Liver (tissue), 9 donors: ENCODE data around the gene HNF4A. TPM values are rescaled to one million over a fixed set of nuclear protein-coding genes. Genes with fewer than 3 reads are reported as not detected.

Experiments
- DNase-seq: peaks from one replicate; pipeline ENCODE4 v3.0.0-alpha.2; 2017; ENCODE audit warnings: low spot score
- H3K27ac ChIP-seq, 2 donors: one replicate each; pipeline ENCODE4 v1.7.0; 2013; ENCODE audit warnings: inconsistent platforms in 2 of 2, low read length in 2 of 2, control low read depth in 1 of 2, low read depth in 1 of 2, mild to moderate bottlenecking in 1 of 2
- H3K27me3 ChIP-seq, 4 donors: one replicate each; pipeline versions ENCODE4 v1.6.1 to v1.7.0; 2013; ENCODE audit warnings: low read length in 3 of 4, inconsistent platforms in 1 of 4, mild to moderate bottlenecking in 1 of 4, moderate library complexity in 1 of 4; ENCODE audit not compliant: control insufficient read depth in 4 of 4, insufficient read depth in 4 of 4
- H3K36me3 ChIP-seq, 4 donors: one replicate each; pipeline versions ENCODE4 v1.6.1 to v1.7.0; 2013; ENCODE audit warnings: low read length in 3 of 4, mild to moderate bottlenecking in 3 of 4, low read depth in 1 of 4, moderate library complexity in 1 of 4; ENCODE audit not compliant: control insufficient read depth in 4 of 4, insufficient read depth in 3 of 4
- H3K4me1 ChIP-seq, 4 donors: one replicate each; pipeline versions ENCODE4 v1.6.1 to v1.7.0; 2013; ENCODE audit warnings: low read length in 3 of 4, mild to moderate bottlenecking in 3 of 4, moderate library complexity in 1 of 4; ENCODE audit not compliant: control insufficient read depth in 4 of 4, insufficient read depth in 4 of 4
- H3K4me3 ChIP-seq, 3 donors: one replicate each; pipeline versions ENCODE4 v1.6.1 to v1.7.0; 2013; ENCODE audit warnings: low read length in 3 of 3, control low read depth in 1 of 3, low read depth in 1 of 3, mild to moderate bottlenecking in 1 of 3
- H3K9ac ChIP-seq, 2 donors: one replicate each; pipeline ENCODE4 v1.7.0; 2013; ENCODE audit warnings: low read length in 2 of 2, mild to moderate bottlenecking in 2 of 2, moderate library complexity in 2 of 2, control low read depth in 1 of 2, low read depth in 1 of 2
- H3K9me3 ChIP-seq, 4 donors: one replicate each; pipeline versions ENCODE4 v1.6.1 to v1.7.0; 2013; ENCODE audit warnings: low read length in 3 of 4; ENCODE audit not compliant: control insufficient read depth in 4 of 4
- EGR1 ChIP-seq, 2 donors: IDR thresholded peaks; 2 replicates each; pipeline ENCODE4 v1.6.1; 2016 to 2018; ENCODE audit warnings: antibody characterized with exemption in 2 of 2, low read depth in 2 of 2
- FOXA1 ChIP-seq: IDR thresholded peaks from 2 replicates; pipeline ENCODE4 v1.6.1; 2016; ENCODE audit warnings: antibody characterized with exemption
- FOXA2 ChIP-seq: IDR thresholded peaks from 2 replicates; pipeline ENCODE4 v1.6.1; 2016; ENCODE audit warnings: antibody characterized with exemption
- GABPA ChIP-seq, 2 donors: IDR thresholded peaks in 1 of 2; conservative IDR thresholded peaks in 1 of 2; 2 replicates each; pipeline ENCODE4 v1.6.1; 2016; ENCODE audit warnings: antibody characterized with exemption in 2 of 2, mild to moderate bottlenecking in 1 of 2, moderate library complexity in 1 of 2
- HNF4A ChIP-seq, 2 donors: conservative IDR thresholded peaks; 2 replicates each; pipeline ENCODE4 v1.6.1; 2016; ENCODE audit warnings: antibody characterized with exemption in 2 of 2, mild to moderate bottlenecking in 2 of 2
- HNF4G ChIP-seq: IDR thresholded peaks from 2 replicates; pipeline ENCODE4 v1.6.1; 2016; ENCODE audit warnings: antibody characterized with exemption
- JUND ChIP-seq, 2 donors: IDR thresholded peaks; 2 replicates each; pipeline ENCODE4 v1.6.1; 2016; ENCODE audit warnings: antibody characterized with exemption in 2 of 2
- NR2F2 ChIP-seq: IDR thresholded peaks from 2 replicates; pipeline ENCODE4 v1.6.1; 2016; ENCODE audit warnings: antibody characterized with exemption
- RAD21 ChIP-seq, 2 donors: IDR thresholded peaks; 2 replicates each; pipeline ENCODE4 v1.6.1; 2016; ENCODE audit warnings: antibody characterized with exemption in 2 of 2, mild to moderate bottlenecking in 2 of 2
- REST ChIP-seq: IDR thresholded peaks from 2 replicates; pipeline ENCODE4 v1.6.1; 2016; ENCODE audit warnings: antibody characterized with exemption, mild to moderate bottlenecking
- RXRA ChIP-seq, 2 donors: IDR thresholded peaks; 2 replicates each; pipeline ENCODE4 v1.6.1; 2017 to 2018; ENCODE audit warnings: antibody characterized with exemption in 2 of 2, mild to moderate bottlenecking in 1 of 2
- SP1 ChIP-seq: IDR thresholded peaks from 2 replicates; pipeline ENCODE4 v1.6.1; 2018; ENCODE audit warnings: antibody characterized with exemption, mild to moderate bottlenecking
- TAF1 ChIP-seq: conservative IDR thresholded peaks from 2 replicates; pipeline ENCODE4 v1.6.1; 2016; ENCODE audit warnings: antibody characterized with exemption, mild to moderate bottlenecking
- YY1 ChIP-seq: IDR thresholded peaks from 2 replicates; pipeline ENCODE4 v1.6.1; 2016; ENCODE audit warnings: antibody characterized with exemption, mild to moderate bottlenecking
- WGBS: extraction: QIAGEN DNeasy Blood & Tissue Kit; methylation state at CpG from one replicate; pipeline ENCODE4 v1.1.7; 2013; 5-methylcytosine and 5-hydroxymethylcytosine counted together
- polyA plus RNA-seq, 2 donors: library from polyadenylated mRNA; stranded (reverse) in 1 of 2; unstranded in 1 of 2; fragments of 200-250 nt in 1 of 2; fragments of >200 nt in 1 of 2; fragmentation: Nextera tagmentation in 1 of 2; extraction: Ambion mirVana in 1 of 2; gene quantifications; one replicate each; pipeline versions ENCODE4 v1.2.1 to v1.2.3, GENCODE V29; 2013 to 2015
- total RNA-seq, 2 donors: library from RNA; depleted of rRNA; stranded (reverse); fragments of >200 nt; gene quantifications; one replicate each; pipeline ENCODE4 v1.2.3, GENCODE V29; 2014
- TF ChIP-seq, protein P1 (sequence below): IDR thresholded peaks from 2 replicates; pipeline ENCODE4 v1.6.1; 2016; ENCODE audit warnings: antibody characterized with exemption
- TF ChIP-seq, protein P2 (sequence below): fragments of 150-350 bp; IDR thresholded peaks from 2 replicates; pipeline ENCODE4 v1.5.1; 2017; ENCODE audit warnings: improper control_type of control experiment, low read depth, low read length; ENCODE audit not compliant: missing input control
- TF ChIP-seq, protein P3 (sequence below): IDR thresholded peaks from 2 replicates; pipeline ENCODE4 v1.6.1; 2016; ENCODE audit warnings: antibody characterized with exemption
- TF ChIP-seq, protein P4 (sequence below): IDR thresholded peaks from 2 replicates; pipeline ENCODE4 v1.6.1; 2016; ENCODE audit warnings: antibody characterized with exemption
- donor health status: healthy.
- donor health status: healthy.
- donor health status: healthy.
- donor health status: healthy.
- donor health status: healthy.

HNF4A gene
- total and polyA plus RNA-seq, 4 donors = 51.7 to 171 (median 86.0) TPM

DNA sequence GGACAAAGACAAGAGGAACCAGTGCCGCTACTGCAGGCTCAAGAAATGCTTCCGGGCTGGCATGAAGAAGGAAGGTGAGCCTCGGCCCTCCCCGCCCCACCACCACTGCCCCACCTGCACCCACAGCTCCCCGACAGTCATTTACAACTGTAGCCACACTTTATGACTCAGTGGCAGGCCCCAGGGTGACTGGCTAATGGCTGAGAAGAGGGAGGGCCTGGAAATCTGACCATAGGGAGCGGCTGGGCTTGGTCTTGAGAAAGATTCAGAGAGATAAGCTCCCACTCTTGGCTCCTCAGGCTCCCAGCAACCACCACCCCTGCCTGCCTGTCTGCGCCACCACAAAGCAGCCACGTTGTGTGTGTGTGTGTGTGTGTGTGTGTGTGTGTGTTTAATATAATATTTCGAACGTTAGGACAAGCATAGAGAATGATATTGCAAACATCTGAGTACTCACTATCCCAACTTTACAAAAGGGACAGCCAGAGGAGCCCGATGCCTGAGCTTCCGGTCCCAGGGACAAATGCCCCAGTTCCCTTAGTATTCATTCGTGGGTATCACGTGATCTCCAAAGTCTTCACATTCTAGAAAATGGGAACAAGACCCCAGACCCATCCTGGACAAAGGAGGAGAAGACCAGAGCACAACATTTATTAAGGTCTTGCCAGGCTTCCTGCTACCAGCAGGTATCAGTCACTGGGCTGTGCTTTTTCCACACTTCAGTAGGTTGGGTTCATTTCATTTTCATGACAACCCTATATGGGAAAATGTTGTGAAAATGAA is 52.1 kb downstream of the HNF4A start:
- H3K9me3 ChIP-seq = no peaks in the 10 kb centered on the region
- peak overlapping the region; percentile 91 to 93 for H3K27ac ChIP-seq
- peaks cover 24 to 90% (median 66%) of the 10 kb centered on the region in 4 donors for H3K4me1 ChIP-seq
- peak overlapping the region; percentile 12 to 52 for H3K9ac ChIP-seq
- peaks cover 5 to 16% (median 8%) of the 10 kb centered on the region in 4 donors for H3K36me3 ChIP-seq
- no peak for DNase-seq
- 57% methylated on average over 14 of the region's 14 CpGs for WGBS
- no peak overlapping the region for H3K4me3 ChIP-seq
- no peaks in the 10 kb centered on the region for H3K27me3 ChIP-seq
- TF ChIP-seq SP1 (no peak), HNF4G (no peak), RAD21 (IDR thresholded peaks at IDR 0.05) (no peak), REST (no peak), JUND (IDR thresholded peaks at IDR 0.05) (no peak), HNF4A (conservative IDR thresholded peaks at IDR 0.05) (no peak), YY1 (no peak)

GRCh38 chr20:44409132-44409600 is 53.7 kb downstream of the HNF4A start:
- TF ChIP-seq NR2F2 (no peak), GABPA (IDR thresholded peaks at IDR 0.05 in 1 of 2, conservative IDR thresholded peaks at IDR 0.05 in 1 of 2) (no peak), RXRA (IDR thresholded peaks at IDR 0.05) (no peak), EGR1 (IDR thresholded peaks at IDR 0.05; ENCODE audit: low read depth in 2 of 2) (no peak), YY1 (no peak), HNF4A (conservative IDR thresholded peaks at IDR 0.05) (no peak), SP1 (no peak), JUND (IDR thresholded peaks at IDR 0.05) (no peak), FOXA1 (no peak), REST (no peak), RAD21 (IDR thresholded peaks at IDR 0.05) (no peak), FOXA2 (no peak), TAF1 (no peak), HNF4G (no peak)
- TF ChIP-seq, protein P1, sequence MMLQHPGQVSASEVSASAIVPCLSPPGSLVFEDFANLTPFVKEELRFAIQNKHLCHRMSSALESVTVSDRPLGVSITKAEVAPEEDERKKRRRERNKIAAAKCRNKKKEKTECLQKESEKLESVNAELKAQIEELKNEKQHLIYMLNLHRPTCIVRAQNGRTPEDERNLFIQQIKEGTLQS = no peak
- TF ChIP-seq, protein P2, sequence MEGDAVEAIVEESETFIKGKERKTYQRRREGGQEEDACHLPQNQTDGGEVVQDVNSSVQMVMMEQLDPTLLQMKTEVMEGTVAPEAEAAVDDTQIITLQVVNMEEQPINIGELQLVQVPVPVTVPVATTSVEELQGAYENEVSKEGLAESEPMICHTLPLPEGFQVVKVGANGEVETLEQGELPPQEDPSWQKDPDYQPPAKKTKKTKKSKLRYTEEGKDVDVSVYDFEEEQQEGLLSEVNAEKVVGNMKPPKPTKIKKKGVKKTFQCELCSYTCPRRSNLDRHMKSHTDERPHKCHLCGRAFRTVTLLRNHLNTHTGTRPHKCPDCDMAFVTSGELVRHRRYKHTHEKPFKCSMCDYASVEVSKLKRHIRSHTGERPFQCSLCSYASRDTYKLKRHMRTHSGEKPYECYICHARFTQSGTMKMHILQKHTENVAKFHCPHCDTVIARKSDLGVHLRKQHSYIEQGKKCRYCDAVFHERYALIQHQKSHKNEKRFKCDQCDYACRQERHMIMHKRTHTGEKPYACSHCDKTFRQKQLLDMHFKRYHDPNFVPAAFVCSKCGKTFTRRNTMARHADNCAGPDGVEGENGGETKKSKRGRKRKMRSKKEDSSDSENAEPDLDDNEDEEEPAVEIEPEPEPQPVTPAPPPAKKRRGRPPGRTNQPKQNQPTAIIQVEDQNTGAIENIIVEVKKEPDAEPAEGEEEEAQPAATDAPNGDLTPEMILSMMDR = no peak
- TF ChIP-seq, protein P3, sequence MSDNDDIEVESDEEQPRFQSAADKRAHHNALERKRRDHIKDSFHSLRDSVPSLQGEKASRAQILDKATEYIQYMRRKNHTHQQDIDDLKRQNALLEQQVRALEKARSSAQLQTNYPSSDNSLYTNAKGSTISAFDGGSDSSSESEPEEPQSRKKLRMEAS = no peak
- TF ChIP-seq, protein P4, sequence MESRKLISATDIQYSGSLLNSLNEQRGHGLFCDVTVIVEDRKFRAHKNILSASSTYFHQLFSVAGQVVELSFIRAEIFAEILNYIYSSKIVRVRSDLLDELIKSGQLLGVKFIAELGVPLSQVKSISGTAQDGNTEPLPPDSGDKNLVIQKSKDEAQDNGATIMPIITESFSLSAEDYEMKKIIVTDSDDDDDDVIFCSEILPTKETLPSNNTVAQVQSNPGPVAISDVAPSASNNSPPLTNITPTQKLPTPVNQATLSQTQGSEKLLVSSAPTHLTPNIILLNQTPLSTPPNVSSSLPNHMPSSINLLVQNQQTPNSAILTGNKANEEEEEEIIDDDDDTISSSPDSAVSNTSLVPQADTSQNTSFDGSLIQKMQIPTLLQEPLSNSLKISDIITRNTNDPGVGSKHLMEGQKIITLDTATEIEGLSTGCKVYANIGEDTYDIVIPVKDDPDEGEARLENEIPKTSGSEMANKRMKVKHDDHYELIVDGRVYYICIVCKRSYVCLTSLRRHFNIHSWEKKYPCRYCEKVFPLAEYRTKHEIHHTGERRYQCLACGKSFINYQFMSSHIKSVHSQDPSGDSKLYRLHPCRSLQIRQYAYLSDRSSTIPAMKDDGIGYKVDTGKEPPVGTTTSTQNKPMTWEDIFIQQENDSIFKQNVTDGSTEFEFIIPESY = no peak
- peaks cover 6 to 27% (median 16%) of the 10 kb centered on the region in 4 donors for H3K36me3 ChIP-seq
- H3K9ac ChIP-seq = peak overlapping the region; percentile 39 to 71
- H3K27me3 ChIP-seq = no peaks in the 10 kb centered on the region
- 57% methylated on average over 2 of the region's 2 CpGs for WGBS
- peaks cover 26 to 92% (median 63%) of the 10 kb centered on the region in 4 donors for H3K4me1 ChIP-seq
- no peak for DNase-seq
- no peaks in the 10 kb centered on the region for H3K9me3 ChIP-seq
- peak overlapping the region; percentile 91 to 93 for H3K27ac ChIP-seq
- H3K4me3 ChIP-seq = no peak overlapping the region
